SIG-M5 treated with dmso at 0.1 percent for 504 hours (cell line): ENCODE data around the gene CCHCR1.
A peak's percentile ranks its signal among the peaks of the same experiment; 100 is the strongest.
"Not testable (repeated sequence)": the region's sequence is repeated elsewhere in the genome, so short reads cannot be mapped to it uniquely, and the experiment has no call there.

Experiments
- DNase-seq: peaks from one replicate; lab custom pipeline; 2025; ENCODE audit not compliant: unreplicated experiment; lab: John Stamatoyannopoulos, UW

CCHCR1 gene

GRCh38 chr6:31157513-31158139, at the start of gene CCHCR1:
TSS of gene CCHCR1 (minus strand) at chr6:31157802. CDS start at chr6:31157600, 202 bp downstream.
- no peak for DNase-seq

- DNase-seq: no peak
Measured at GRCh38 chr6:31205638-31206037, 48.0 kb upstream of the CCHCR1 start.

- DNase-seq: no peak
Measured at GRCh38 chr6:31204751-31205145, 47.1 kb upstream of the CCHCR1 start.

GRCh38 chr6:31203345-31203979, 45.9 kb upstream of the CCHCR1 start:
- peak; percentile 81 for DNase-seq

- no peak for DNase-seq
Measured at GRCh38 chr6:31202259-31203166, 44.9 kb upstream of the CCHCR1 start.

- DNase-seq: not testable (repeated sequence)
Measured at GRCh38 chr6:31199105-31199452, 41.5 kb upstream of the CCHCR1 start.

- DNase-seq: peak; percentile 88
Measured at GRCh38 chr6:31197559-31198305, 40.1 kb upstream of the CCHCR1 start.

- not testable (repeated sequence) for DNase-seq
Measured at GRCh38 chr6:31196251-31197022, 38.8 kb upstream of the CCHCR1 start.

GRCh38 chr6:31195308-31195979, 37.8 kb upstream of the CCHCR1 start:
- not testable (repeated sequence) for DNase-seq

- DNase-seq: no peak
Measured at GRCh38 chr6:31194061-31194834, 36.6 kb upstream of the CCHCR1 start.

GRCh38 chr6:31193206-31193605, 35.6 kb upstream of the CCHCR1 start:
- DNase-seq: no peak

- peak; percentile 40 for DNase-seq
Measured at GRCh38 chr6:31192431-31193105, 35.0 kb upstream of the CCHCR1 start.

GRCh38 chr6:31190488-31190887, 32.9 kb upstream of the CCHCR1 start:
- DNase-seq: no peak

GRCh38 chr6:31189223-31189622, 31.6 kb upstream of the CCHCR1 start:
- DNase-seq: not testable (repeated sequence)

GRCh38 chr6:31187780-31188194, 30.2 kb upstream of the CCHCR1 start:
- no peak for DNase-seq

GRCh38 chr6:31186052-31186734, 28.6 kb upstream of the CCHCR1 start:
- DNase-seq: no peak

GRCh38 chr6:31185695-31186051, 28.1 kb upstream of the CCHCR1 start:
- DNase-seq: not testable (repeated sequence)

GRCh38 chr6:31183859-31184258, 26.3 kb upstream of the CCHCR1 start:
- not testable (repeated sequence) for DNase-seq
